Measurements from ENCODE around the gene GPD2.
"Not testable (repeated sequence)": the region's sequence is repeated elsewhere in the genome, so short reads cannot be mapped to it uniquely, and the experiment has no call there.

GPD2 gene

DNA sequence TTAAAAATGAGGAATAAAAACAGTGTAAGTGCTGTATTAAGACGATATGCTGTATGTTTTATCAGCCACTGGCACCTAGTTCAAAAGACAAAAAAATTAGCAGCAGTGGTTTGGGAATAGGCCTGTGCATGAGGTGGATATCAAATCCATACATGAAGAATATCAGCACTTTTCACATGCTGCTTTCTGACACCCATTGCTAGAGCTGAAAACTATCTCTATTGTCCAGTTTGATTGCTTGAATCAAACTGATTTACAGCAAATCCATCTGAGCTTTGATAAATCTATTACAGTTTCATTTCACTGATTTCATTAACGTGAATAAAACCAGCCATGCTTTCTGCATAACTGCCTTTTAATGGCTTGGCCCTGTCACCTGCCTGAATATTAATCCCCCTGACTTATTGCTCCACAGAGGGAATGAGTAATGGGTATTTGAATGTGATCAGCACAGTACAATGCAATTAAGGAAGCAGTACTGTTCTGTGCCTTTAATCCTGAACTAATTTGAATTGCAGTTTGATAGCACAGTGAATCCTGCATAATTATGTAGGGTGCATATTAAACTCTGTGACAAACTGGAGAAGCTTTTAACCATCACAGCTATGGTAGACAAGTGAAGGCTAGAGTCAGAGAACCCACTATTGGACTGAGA is 154.0 kb downstream of the GPD2 start:
- DNase-seq (ENCODE audit: low read depth) = no peak

DNA sequence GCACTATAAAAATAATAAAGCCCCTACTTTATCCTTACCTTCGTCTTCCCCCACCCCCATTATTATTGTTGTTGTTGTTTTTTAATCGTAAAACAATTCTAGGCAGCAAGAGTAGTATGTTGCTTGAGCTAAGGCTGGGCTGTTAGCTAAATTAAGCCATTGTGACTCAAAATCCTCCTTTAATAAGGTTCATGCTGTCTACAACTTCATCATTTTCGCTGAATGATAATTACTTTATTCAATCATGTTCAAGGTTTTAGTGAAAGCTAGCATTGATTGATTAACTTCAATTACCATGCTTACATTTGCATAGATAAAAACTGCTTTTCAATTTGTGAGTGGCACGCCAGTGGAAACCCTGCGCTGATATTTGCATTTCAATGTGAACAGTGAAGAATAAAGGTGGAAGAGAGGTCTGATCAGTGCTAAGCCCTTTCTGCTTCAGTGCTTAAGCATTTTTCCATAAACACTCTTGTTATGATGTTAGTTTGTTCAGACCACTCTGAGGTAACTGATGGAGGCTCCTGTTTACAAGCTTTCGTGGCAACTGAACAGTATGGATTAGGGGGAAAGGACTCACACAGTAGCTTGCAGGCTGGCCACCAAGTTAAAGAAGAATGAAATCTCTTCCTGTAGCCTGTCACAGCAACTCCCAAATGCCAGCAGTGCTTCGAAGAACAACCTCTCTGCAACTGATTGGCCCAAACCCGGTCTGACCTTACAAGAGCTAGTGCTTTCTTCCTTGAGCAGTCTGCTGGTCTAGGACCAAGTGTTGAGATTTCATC is 156.8 kb downstream of the GPD2 start:
- no peak for DNase-seq (ENCODE audit: low read depth)

DNA sequence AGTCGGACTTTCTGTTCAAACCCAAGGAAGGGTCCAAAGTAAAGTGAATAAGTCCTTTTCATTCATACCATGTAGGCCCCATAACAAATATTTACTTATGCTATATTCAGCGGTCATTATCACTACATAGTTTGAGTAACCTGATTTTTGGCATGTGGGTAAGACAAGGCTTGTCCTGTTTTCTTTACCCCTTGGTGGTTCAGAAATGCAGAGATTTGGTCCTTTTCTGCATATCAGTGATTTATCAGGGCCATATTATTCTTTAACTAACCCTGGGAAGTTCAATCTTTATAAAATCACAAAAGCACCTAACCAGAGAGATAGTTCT is 157.4 kb downstream of the GPD2 start:
- DNase-seq (ENCODE audit: low read depth) = no peak

DNA sequence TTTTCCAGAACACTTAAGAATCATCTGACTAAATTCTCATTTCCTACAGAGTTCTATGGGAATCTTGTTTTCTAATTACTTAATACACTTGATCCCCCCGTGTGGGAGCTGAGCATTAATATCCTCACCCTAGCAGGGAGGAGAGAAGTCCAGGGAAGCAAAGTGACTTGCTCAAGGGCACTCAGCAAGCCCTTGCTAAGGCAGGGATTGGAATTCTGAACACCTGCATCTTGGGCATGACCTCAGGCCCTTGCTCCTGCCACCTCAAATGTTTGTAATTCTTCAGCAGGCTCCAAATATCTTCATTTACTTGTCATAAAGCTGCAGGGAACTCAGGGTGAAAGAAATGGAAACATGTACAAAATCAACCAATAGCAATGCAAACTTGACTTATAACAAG is 162.4 kb downstream of the GPD2 start:
- no peak for DNase-seq (ENCODE audit: low read depth)

DNA sequence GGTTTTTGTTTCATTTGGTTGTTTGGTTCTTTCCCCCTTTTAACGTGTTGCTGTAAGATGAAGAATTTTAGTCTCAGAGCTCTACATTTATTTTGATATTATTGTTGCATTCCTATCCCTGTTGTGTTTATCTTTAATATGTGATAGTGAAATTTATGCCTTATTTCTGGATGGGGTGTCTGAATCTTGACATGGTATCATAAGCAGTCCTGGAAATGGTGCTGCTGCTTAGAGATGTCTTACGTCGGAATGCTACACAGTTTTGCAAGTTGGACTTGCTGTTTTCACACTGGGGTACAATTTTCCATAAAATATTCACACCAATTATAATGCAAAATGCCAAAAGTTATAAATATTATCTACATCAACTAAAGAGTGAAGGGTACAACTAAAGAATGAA is 164.0 kb downstream of the GPD2 start:
- DNase-seq (ENCODE audit: low read depth) = no peak

DNA sequence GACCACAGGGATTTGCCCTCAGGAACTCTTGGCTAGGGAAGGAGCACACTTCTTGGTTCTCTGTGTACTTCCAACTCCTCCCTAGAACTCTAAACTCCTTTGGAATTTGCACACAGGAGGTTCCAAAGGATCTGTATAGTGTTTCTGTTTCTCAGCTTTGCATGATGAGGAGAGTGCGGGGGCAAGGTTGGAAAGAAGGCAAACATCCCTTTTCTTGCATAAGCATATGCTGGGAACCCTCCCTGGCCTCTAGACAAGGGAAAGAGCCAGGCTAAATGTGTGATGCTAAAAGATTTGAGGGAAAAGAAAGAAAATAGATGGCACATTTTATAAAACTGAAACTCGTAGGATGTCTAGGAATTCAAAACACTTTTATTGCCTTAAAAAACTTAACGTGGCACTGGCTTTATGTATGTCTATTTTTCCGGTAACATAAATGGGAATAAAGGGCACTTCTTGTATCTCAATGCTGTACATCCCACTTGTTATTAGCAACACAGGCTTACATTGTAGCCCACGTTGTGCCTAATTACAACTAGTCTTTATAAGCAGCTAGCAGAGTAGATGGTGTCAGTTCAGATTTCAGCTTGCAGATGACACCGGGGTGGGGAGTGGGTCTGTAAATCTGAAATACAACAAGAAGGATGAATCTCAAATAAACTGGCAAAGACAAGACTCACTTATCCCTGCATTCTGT is 165.8 kb downstream of the GPD2 start:
- DNase-seq (ENCODE audit: low read depth) = no peak

DNA sequence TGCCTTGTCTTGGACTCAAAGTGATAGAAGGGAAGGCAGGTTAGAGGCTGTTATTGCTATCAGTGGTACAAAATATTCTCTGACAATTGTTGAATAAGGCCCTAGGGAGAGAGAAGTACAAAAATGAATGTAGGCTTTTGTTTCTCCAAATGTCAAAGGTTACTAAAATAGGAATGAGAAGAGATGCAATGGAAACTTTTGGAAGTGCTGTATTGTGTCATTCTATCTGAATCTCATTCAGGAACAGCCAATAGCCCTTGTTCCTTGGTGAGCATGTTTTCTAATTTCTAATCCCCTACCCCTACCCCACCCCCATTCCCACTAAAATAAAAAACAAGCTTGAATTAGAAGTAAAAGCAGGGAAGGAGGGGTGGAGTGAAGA is 166.4 kb downstream of the GPD2 start:
- DNase-seq (ENCODE audit: low read depth) = no peak

DNA sequence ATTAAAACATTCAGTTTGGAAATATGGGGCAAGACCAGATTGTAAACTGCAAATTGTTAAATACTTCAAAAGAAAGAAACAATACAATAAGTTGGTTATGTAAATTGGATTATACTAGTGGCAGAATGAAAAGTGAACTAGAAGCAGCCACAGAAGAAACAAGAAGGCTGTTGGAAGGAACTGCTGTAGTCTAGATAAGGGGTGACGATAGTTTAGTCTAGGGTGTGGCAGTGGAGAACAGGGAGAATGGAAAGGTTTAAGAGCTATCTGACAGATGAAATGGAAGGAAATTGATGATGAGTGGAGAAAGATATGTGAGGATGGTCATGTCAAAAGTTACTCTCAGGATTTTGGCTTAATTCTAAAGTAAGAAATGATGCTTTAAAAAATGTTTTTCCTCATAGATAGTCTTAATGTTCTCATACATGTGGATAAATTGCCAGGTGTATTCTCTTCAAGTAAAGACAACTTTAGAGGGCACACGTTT is 179.7 kb downstream of the GPD2 start:
- no peak for DNase-seq (ENCODE audit: low read depth)

DNA sequence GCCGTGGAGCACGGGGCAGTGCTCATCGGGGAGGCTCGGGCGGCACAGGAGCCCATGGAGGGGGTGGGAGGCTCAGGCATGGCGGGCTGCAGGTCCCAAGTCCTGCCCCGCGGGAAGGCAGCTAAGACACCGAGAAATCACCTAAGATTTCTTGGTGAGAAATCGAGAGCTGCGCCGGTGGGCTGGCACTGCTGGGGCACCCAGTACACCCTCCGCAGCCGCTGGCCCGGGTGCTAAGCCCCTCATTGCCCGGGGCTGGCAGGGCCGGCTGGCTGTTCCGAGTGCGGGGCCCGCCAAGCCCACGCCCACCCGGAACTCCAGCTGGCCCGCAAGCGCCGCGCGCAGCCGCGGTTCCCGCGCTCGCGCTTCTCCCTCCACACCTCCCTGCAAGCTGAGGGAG is 181.9 kb downstream of the GPD2 start:
- not testable (repeated sequence) for DNase-seq (ENCODE audit: low read depth)

DNA sequence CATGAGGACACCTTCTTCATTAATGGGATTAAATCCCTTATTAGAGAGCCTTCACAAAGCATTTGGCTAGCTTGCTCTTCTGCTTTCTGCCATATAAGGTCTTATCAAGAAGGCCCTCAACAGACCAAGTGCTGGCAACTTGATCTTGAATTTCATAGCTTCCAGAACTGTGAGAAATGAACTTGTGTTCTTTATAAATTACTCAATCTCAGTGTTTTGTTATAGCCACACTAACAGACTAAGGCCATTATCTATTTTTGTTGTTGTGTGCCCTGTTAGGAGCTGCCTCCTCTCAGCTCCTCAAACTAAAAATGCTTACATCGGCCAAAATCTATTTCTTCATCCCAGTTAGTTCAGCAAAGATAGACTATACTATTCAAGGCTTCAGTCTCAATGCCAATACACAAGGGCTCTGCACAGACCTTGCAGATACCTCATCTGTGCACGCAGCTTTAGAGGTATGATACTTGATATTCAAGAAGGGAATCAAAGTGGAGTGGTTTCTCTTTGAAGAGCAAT is 182.9 kb downstream of the GPD2 start:
- DNase-seq (ENCODE audit: low read depth) = no peak

DNA sequence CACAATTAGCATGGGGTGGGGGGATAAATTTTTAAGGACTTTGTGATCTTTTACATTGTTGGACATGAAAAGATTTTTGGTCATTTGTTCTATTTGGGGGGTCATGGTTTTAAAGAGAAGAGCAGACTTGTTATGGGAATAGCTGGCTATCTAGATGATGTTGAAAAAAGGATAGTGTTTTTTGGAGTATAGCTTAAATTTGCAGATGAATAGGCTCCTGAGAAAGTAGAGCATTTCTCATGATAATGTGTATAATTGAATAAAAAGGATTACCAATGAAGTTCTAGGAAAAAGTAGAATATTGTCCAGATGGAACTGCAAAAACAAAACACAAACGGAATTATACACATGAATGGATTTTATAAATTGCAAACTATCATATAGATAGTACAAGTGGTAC is 186.3 kb downstream of the GPD2 start:
- no peak for DNase-seq (ENCODE audit: low read depth)

DNA sequence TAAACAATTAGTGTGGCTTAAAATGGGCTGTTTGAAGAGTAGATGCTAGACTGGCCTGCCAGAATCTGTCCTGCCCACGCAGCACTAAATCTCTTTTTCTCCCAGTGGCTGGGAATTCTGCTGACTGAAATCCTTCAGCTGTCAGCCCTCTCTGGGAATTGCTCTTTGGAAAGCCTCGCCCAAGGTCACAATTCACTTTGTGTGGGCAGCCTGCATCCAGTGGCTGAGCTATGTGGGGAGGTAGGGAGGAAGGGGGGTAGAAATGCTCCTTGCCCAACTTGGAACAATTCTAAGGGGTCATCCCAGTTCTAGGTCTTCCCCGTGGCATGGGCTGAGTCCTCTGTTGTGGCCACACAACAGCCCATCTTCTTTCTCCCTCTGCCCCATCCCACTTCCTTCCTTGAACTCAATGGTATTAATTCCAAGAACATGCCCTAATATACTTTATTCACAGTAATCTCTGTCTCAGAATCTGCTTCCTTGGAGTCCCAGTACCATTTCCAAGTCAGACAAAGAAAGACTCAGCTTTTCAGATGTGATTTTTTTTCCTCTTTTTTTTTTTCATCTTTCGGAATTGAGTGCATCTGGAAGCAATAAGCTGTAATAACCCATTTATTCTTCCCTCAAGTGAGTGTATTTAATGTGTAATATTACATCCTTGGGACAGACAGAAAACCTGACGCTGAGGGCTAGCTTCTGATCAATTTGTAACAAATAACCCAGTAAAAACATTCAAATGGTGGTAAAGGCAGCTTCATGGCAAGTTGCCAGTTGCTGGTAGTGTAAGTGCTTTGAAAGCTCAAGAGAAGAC is 189.4 kb downstream of the GPD2 start:
- no peak for DNase-seq (ENCODE audit: low read depth)

DNA sequence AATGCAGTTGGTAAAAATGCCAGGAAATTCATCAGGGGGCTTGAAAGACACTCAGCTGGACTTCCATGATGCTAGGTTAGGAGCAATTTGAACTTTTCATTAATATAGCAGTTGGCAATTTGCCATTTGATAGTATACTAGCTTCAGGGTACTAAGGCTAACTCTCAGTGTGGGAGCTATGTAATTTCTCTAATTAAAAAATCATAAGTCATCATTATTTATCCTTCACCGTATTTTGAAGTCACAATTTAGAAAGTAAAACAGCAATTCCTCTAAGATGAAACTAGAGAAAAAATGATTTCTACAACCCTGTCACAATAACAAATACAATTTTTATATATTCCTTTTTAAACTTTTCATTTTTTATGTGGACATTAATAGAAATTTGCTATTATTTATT is 190.8 kb downstream of the GPD2 start:
- DNase-seq (ENCODE audit: low read depth) = no peak

DNA sequence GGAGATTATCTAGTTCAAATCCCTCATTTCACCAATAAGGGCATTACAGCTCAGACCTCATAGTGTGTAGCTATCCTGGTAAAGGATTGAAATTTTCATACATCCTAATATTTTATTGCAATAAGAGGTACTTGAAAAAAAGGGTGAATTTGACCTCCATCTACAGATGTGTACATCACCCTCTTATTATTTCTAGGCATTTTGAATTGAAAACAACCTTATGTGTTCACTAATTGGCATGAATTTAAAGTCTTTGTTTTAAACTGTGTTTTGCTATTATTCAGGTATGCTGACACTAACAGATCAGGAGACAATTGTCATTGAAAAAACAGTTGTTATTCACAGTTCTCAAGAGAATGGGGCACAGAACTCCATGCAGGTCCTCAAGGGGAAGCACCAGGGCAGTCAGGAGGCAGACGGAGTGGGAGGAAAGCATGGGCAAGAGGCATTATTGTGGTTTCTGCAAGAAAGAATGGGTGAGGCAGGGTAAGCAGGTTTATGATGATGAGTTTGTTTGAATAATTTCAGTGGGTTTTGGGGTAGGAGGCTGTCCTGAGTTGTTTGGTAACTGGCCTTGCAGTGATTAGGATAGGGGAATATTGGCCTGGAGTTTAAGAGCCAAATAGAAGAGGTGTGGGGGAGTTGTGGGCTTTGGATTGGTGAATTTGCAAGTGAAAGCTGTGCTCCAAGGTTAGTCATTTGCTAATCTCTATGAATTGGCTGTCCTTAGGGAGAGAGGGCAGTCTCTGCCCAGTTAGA is 194.6 kb downstream of the GPD2 start:
- no peak for DNase-seq (ENCODE audit: low read depth)

DNA sequence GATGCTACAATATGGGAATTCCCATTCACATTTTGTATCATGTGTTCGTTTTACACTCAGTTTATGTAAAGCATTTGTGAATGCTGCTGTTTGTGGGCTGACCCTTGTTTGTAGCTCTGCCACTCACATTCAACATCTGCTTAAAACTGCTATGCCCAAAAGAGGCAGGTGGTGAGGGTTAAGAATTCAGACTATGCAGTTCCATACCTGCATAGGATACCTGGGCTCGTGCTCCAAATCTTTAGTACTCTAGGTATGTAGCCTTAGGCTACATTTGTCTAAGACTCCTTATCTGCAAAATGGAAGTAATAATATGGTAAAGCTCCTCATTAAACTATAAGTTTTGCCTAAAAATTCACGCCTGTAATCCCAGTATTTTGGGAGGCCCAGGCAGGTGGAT is 199.5 kb downstream of the GPD2 start:
- no peak for DNase-seq (ENCODE audit: low read depth)

Data from stromal cell of bone marrow (primary cell).